ENCODE measurements around the gene PLK5.

PLK5 gene

DNA sequence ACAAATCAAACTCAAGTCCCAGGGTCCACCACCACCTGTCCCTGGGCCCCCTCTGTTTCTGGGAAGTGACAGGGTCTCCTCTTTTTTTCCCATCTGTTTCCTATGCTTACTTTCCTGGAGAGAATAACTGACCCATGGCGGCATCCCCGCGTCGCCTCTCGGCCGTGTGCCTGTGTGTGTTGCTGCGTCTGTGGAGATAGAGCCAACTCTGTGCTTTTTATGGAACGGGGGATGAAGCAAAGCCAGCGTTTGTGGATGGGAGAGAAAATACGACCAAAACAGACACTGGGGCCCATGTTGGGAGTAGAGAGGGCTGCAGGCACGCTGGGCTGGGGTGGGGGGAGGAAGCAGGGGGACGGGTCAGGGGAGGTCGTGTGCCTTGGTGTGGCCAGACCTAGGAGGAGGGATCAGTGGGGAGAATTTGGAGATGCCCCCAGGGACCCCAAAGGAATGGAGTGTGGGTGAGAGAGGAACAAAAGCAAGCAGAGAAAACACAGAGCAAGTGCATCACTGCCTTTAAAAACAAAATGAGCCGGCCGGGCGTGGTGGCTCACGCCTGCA, 16.6 kb downstream of the PLK5 start:
- Mint-ChIP-seq H3K27me3 (ENCODE audit: low read depth) (peaks cover 33% of the 10 kb centered on the region), H3K36me3 (ENCODE audit: low read depth) (no peaks in the 10 kb centered on the region), H3K27ac (peak overlapping the region; percentile 39 to 92 (median 90)), H3K4me1 (peaks cover 17% of the 10 kb centered on the region), H3K9me3 (no peaks in the 10 kb centered on the region), H3K4me3 (peak overlapping the region in 2 of 3 experiments; percentile 51 to 56)
- TF ChIP-seq, protein P1, sequence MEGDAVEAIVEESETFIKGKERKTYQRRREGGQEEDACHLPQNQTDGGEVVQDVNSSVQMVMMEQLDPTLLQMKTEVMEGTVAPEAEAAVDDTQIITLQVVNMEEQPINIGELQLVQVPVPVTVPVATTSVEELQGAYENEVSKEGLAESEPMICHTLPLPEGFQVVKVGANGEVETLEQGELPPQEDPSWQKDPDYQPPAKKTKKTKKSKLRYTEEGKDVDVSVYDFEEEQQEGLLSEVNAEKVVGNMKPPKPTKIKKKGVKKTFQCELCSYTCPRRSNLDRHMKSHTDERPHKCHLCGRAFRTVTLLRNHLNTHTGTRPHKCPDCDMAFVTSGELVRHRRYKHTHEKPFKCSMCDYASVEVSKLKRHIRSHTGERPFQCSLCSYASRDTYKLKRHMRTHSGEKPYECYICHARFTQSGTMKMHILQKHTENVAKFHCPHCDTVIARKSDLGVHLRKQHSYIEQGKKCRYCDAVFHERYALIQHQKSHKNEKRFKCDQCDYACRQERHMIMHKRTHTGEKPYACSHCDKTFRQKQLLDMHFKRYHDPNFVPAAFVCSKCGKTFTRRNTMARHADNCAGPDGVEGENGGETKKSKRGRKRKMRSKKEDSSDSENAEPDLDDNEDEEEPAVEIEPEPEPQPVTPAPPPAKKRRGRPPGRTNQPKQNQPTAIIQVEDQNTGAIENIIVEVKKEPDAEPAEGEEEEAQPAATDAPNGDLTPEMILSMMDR (IDR thresholded peaks at IDR 0.05; ENCODE audit: unreplicated experiment in 3 of 3) = no peak

DNA sequence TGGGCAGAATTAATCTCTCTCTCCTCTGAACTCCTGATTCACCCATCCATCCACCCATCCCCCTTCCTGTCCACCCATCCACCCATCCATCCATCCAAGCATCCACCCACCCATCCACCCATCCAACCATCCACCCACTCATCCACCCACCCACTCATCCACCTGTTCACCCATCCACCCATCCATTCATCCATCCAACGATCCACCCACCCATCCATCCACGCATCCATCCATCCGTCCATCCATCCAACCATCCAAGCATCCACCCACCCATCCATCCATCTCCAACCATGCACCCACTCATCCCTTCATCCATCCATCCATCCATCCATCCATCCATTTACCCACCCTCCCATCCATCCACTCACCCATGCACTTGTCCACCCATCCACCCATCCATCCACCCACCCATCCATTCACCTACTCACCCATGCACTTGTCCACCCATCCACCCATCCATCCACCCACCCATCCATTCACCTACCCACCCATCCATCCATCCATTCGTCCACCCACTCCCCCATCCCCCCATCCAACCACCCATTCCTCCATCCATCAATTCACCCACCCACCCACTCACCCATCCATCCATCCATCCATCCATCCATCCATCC, 25.6 kb downstream of the PLK5 start:
- TF ChIP-seq, protein P1 (IDR thresholded peaks at IDR 0.05; ENCODE audit: unreplicated experiment in 3 of 3) = no peak
- H3K27ac Mint-ChIP-seq = no peak overlapping the region
- no peaks in the 10 kb centered on the region for H3K36me3 Mint-ChIP-seq (ENCODE audit: low read depth)
- no peaks in the 10 kb centered on the region for H3K4me1 Mint-ChIP-seq
- no peak overlapping the region for H3K4me3 Mint-ChIP-seq
- no peaks in the 10 kb centered on the region for H3K9me3 Mint-ChIP-seq
- peaks cover 23% of the 10 kb centered on the region for H3K27me3 Mint-ChIP-seq (ENCODE audit: low read depth)

DNA sequence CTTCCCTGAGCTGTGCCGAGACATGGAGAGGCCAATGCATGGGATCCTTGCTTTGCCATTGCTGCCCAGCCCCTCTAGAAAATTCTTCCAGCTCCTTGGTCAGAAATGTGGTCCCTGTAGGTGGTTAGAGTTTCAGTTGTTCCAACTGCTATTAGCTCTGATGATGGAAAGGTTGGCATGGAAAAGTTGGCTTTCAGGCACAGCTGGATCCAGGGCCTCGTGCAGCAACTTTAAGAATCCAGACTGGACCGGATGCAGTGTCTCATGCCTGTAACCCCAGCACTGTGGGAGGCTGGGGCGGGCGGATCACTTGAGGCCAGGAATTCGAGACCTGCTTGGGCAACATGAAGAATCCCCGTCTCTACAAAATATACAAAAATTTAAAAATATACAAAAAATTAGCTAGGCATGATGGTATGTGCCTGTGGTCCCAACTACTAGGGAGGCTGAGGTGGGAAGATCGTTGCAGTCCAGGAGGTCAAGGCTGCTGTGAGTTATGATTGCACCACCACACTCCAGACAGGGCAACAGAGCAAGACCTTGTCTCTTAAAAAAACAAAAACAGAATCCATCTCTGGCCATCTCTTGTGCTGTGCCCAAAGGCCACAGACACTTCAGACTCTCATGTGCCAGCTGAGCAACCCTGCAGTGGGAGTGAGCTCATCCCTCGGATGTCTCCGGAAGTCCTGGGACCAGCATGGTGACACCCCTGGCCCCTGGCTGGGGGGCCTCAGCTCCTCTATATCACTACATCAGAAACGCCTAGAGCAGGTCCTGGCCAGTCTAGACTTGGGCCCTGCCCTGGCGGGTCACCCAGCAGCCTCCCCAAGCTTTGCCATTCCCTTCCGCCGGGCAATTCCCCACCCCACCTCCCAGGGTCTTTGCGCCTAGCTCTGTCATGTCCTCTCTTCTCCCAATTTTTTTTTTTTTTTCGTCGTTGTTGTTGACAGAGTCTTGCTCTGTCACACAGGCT, 27.5 kb downstream of the PLK5 start:
- Mint-ChIP-seq H3K27me3 (ENCODE audit: low read depth) (peaks cover 5% of the 10 kb centered on the region), H3K9me3 (no peaks in the 10 kb centered on the region), H3K36me3 (ENCODE audit: low read depth) (peaks cover 4% of the 10 kb centered on the region), H3K4me3 (no peak overlapping the region), H3K4me1 (no peaks in the 10 kb centered on the region), H3K27ac (no peak overlapping the region)
- TF ChIP-seq, protein P1 (IDR thresholded peaks at IDR 0.05; ENCODE audit: unreplicated experiment in 3 of 3) = no peak

DNA sequence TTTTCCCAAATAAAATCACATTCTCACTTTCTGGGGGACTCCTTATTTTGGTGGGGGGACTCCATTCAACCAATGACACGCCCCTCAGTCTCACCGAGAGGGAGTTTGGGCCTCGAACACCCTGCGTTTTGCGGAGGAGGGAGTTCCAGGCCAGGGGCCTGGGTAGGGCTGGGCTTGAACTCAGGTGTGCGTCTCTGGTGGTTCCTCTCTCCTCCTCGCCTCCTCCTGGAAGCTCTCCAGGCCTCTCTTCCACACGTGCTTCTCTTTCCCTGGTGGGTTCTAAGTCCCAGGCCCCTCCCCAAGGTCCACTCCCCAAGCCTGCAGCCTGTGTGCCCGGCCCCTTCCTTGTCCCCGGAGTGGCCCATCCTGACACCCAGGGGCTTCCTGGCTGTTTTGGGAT, 29.5 kb downstream of the PLK5 start:
- TF ChIP-seq, protein P1 (IDR thresholded peaks at IDR 0.05; ENCODE audit: unreplicated experiment in 3 of 3) = no peak
- no peak overlapping the region for H3K4me3 Mint-ChIP-seq
- peaks cover 17% of the 10 kb centered on the region for H3K36me3 Mint-ChIP-seq (ENCODE audit: low read depth)
- no peak overlapping the region for H3K27ac Mint-ChIP-seq
- no peaks in the 10 kb centered on the region for H3K9me3 Mint-ChIP-seq
- peaks cover 4% of the 10 kb centered on the region for H3K27me3 Mint-ChIP-seq (ENCODE audit: low read depth)
- H3K4me1 Mint-ChIP-seq = no peaks in the 10 kb centered on the region

DNA sequence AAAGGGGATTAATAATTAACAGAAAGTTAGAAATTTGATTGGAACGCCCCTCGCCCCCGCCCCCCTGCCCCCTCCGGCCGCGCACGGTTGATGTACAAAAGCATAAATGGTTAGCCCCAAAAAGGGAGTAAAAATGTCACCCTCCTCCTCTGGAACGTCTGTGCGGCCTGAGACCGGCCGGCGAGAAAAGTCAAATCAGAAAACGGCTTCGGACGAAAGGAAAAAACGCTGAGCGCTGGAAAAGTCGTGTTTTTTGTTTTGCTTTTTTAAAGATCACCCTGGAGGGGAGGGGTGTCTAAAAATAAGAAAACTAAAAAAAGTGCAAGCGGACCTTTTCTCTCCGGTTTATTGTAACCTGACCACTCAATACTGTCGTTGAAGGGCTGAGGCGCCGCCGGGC, 31.1 kb downstream of the PLK5 start:
- Mint-ChIP-seq H3K27me3 (ENCODE audit: low read depth) (no peaks in the 10 kb centered on the region), H3K36me3 (ENCODE audit: low read depth) (peaks cover 22% of the 10 kb centered on the region), H3K9me3 (no peaks in the 10 kb centered on the region), H3K4me3 (no peak overlapping the region), H3K27ac (no peak overlapping the region), H3K4me1 (peaks cover 5% of the 10 kb centered on the region)
- TF ChIP-seq, protein P1 (IDR thresholded peaks at IDR 0.05; ENCODE audit: unreplicated experiment in 3 of 3) = no peak
